ENCODE measurements around the gene PVALEF.

The PVALEF gene

DNA sequence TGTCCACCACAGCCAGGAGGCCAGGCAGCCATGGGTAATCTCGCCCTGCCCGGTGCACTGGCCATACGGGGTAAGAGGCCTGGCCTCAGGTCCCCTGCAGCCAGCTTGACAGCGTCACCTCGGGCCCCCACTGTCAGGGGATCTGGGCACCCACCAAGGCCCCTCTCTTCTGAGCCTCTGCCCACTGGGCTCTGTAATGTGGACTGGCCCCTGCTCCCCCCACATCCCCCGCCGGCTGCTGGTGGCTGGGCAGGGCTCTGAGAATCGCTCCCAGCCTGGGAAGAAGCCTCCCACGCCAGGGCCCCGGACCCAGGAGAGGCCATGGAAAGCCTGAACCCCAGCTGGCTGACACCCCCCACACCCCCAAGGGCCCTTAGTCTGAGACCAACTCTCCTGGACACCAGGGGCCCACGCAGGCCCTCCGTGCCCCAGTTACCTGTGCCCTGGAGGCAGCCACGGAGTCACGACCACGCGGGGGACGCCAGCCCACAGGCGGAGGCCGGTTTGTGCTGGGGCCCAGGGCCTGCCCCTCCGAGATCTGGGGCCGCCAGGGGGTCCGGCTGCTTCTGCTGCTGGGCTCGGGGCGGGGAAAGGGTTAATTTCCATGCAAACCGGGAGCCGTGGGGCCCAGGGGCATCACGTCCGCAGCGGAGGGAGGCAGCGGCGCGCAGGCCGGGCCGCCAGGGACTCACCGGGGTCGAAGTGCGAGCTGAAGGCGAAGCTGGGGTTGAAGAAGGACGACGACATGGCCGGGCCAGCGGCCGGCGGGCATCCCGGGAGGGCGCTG, at the start of gene PVALEF:
Gene PVALEF (plus strand): TSS at position 262 of the 787 bp plus-strand sequence. CDS start 15,720 bp downstream, outside the sequence.
- TF ChIP-seq CTCF (conservative IDR thresholded peaks at IDR 0.05), result no peak
- H3K27ac ChIP-seq, result peak within 1 kb of the TSS; percentile 97

GRCh38 chr17:81115749-81116464, 49.4 kb upstream of the PVALEF start:
- H3K27ac ChIP-seq, result peak overlapping the region; percentile 80
- TF ChIP-seq CTCF (conservative IDR thresholded peaks at IDR 0.05), result no peak

GRCh38 chr17:81116704-81117103, 48.6 kb upstream of the PVALEF start:
- TF ChIP-seq CTCF (conservative IDR thresholded peaks at IDR 0.05), result no peak
- H3K27ac ChIP-seq, result peak overlapping the region; percentile 80

- peak overlapping the region; percentile 80 for H3K27ac ChIP-seq
- TF ChIP-seq CTCF (conservative IDR thresholded peaks at IDR 0.05), result no peak
Measured at GRCh38 chr17:81117672-81118198, 47.6 kb upstream of the PVALEF start.

GRCh38 chr17:81118308-81119221, 46.7 kb upstream of the PVALEF start:
- no peak for TF ChIP-seq CTCF (conservative IDR thresholded peaks at IDR 0.05)
- H3K27ac ChIP-seq, result peak overlapping the region; percentile 80

DNA sequence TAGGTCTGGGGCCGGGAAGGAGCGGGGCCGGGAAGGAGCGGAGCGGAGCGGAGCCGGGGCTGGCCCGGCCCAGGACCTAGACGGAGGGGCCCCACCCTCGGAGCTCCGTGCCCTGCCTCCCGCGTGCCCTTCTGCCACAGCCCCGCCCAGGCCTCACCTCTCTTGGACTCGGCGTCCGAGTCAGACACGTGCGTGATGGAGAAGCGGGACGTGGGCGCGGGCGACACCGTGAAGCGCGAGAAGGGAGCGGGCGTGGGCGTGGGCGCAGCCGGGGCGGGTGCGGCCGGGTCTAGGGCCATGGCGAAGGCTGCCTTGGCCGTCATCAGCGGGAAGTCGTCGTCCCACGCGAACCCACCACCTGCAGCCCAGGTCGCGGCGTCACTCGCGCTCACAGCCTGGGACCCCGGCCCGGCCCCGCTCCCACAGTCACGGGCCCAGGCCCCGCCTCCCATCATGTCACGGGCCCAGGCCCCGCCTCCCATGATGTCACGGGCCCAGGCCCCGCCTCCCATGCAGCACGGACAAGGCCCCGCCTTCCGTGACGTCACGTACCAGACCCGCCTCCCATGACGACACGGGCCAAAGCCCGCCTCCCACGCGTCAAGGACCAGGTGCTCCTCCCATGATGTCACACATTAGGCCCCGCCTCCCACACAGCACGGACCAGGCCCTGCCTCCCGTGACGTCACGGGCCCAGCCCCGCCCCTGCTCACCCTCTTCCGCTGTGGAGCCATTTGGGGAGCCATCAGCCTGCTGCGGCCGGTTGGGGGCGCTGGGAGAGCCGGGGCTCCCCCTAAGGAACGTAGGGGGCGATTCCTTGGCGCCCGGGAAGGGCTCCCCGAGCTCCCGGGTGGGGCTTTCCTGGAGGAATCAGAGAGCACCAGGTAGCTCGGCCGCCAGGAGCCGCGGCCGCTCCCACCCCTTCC, 45.8 kb upstream of the PVALEF start:
- peak; percentile 33 for TF ChIP-seq CTCF (conservative IDR thresholded peaks at IDR 0.05)
- H3K27ac ChIP-seq, result peak overlapping the region; percentile 80
